RWPE1 (cell line): Measurements from ENCODE around the gene C1orf21.
A peak's percentile ranks its signal among the peaks of the same experiment; 100 is the strongest.

Experiments
- CTCF ChIA-PET: fragments of 350-600 bp; sonication (Branson Sonifier 250); formaldehyde crosslinking; extraction: SDS; loops from one replicate; lab custom pipeline; 2021; lab: Yijun Ruan, JAX
- POLR2A ChIA-PET: fragments of 400-600 bp; formaldehyde crosslinking; extraction: SDS; loops from one replicate; lab custom pipeline; 2020; ENCODE audit warnings: antibody characterized with exemption; ENCODE audit not compliant: low non-redundant PET; lab: Yijun Ruan, JAX
- DNase-seq: peaks from one replicate; pipeline ENCODE4 v3.0.0; 2012; ENCODE audit warnings: low spot score
- H3K27ac ChIP-seq: fragments of 450-650 bp; 2 replicates; pipeline ENCODE4 v1.5.1; 2017
- CTCF ChIP-seq: fragments of 450-650 bp; conservative IDR thresholded peaks from 2 replicates; pipeline ENCODE4 v1.5.1; 2017; ENCODE audit warnings: low read depth, mild to moderate bottlenecking

C1orf21 gene

DNA sequence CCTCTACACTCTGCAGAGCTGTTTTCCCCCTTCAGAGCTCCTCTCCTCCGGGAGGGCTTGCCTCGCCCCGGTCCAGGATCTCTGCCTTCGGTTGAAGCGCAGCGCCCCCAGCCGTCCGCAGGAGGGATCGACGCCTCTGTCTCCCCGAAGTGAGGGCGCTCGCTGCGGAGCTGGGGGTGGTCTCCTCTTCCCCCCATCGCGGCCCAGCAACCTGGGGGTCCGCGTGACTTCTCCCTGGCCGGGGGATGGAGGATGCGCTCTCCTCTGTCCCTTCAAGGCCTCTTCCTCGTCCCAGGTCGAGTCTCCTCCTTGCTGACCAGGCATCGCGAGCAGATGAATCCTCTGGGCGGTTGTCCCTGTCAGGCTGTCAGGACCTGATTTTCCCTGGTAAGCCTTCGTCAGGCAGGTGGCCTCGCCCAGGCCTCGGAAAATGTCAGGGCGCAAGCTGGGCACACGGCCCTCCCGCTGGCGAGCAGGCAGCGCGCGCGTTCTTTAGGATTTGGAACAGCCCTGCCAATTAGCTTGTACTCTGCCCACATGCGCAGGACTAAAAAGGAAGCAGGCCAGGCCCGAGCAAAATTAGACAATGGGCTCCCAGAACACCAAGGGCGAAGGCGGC, 277.3 kb downstream of the C1orf21 start:
- peak; percentile 52 for DNase-seq
- TF ChIP-seq CTCF: peak; percentile 85
- CTCF ChIA-PET: interaction anchor here (0.6 to 1.7 kb wide), 22 partner anchors 10 to 1869 kb away, joined by 3 to 8 read pairs (median 4); no protein-coding TSS in a partner anchor
- POLR2A ChIA-PET: no interaction called here
- no peak overlapping the region for H3K27ac ChIP-seq

- ChIA-PET CTCF (interaction anchor here (0.7 to 1.7 kb wide), 15 partner anchors 12 to 1869 kb away, joined by 3 to 8 read pairs (median 4); no protein-coding TSS in a partner anchor), POLR2A (no interaction called here)
- no peak overlapping the region for H3K27ac ChIP-seq
- no peak for TF ChIP-seq CTCF
- DNase-seq: no peak
Measured at GRCh38 chr1:184664661-184665060, 277.8 kb downstream of the C1orf21 start.

- POLR2A ChIA-PET: no interaction called here
- CTCF ChIA-PET: interaction anchor here (0.6 to 0.7 kb wide), 2 partner anchors 55 to 607 kb away, joined by 3 read pairs; no protein-coding TSS in a partner anchor
- H3K27ac ChIP-seq: no peak overlapping the region
- no peak for DNase-seq
- no peak for TF ChIP-seq CTCF
Measured at GRCh38 chr1:184665360-184665759, 278.5 kb downstream of the C1orf21 start.

DNA sequence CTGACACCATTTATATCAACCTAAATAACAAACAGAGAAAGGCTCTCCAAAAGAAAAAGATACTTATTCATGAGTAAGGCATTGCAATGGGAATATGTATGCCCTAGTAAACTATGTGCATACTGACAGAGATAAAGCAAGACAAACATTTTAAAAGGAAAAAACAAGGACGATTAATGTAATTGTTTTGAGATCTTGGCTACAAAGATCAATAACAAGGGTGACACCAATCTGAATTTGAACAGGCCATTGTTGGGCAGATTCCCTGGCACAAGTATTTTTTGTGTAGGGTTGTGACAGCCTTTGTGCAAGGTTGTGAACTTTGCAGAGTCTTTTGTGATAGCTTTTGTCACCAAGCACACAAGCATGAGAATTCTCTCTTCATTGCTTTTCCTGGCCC, 282.6 kb downstream of the C1orf21 start:
- no peak for TF ChIP-seq CTCF
- DNase-seq: no peak
- H3K27ac ChIP-seq: no peak overlapping the region
- POLR2A ChIA-PET: interaction anchor here (0.5 kb wide), 1 partner anchor 425 kb away, joined by 3 read pairs; no protein-coding TSS in a partner anchor
- CTCF ChIA-PET: no interaction called here

DNA sequence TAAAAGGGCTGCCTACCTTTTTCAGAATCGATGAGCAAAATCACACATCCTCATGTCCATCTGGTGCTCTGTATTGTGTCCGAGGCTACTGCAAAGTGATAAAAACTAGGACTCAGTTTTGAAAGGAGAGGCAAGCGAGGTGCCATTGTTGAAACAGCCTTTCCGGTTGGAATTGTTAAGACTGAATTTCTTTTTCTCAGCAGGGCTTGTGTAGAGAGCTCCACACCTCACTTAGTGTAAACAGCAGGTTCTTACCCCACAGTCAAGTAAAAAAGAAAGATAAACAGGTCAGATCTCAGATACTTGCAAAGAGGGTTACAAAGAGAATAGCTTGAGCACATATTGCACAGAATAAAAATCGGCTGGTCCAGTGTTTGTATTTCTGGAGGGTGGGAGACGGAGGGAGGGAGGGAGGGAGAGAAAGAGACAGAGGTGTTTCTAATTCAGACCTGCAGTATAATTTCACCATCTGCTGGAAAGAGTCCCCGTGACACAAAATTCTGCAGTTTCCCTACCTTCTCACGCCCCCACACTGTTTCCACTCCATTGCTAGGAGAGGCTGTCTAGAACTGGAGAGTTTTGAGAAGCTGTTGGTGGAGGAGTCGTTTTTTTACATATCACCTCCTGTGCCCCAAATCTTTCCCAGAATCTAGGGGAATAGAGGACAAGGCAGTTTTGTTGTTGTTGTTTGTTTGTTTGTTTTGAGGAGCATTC, 285.3 kb downstream of the C1orf21 start:
- DNase-seq: no peak
- H3K27ac ChIP-seq: no peak overlapping the region
- TF ChIP-seq CTCF: no peak
- POLR2A ChIA-PET: no interaction called here
- CTCF ChIA-PET: interaction anchor here (0.6 to 1.0 kb wide), 3 partner anchors 10 to 395 kb away, joined by 3 to 5 read pairs (median 3); no protein-coding TSS in a partner anchor

DNA sequence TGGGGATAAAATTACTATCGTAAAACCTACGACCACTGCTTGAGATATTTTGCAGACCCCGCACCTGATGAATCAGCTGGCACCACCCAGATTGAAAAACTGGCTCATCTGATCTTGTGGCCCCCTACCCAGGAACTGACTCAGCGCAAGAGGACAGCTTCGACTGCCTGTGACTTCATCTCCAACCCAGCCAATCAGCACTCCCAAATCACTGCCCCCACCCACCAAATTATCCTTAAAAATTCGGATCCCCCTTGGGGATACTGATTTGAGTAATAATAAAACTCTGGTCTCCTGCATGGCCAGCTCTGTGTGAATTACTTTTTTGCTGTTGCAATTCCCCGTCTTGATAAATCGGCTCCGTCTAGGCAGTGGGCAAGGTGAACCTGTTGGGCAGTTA, 286.5 kb downstream of the C1orf21 start:
- ChIA-PET CTCF (interaction anchor here (0.8 kb wide), 1 partner anchor 10 kb away, joined by 4 read pairs; no protein-coding TSS in a partner anchor), POLR2A (no interaction called here)
- no peak for DNase-seq
- no peak for TF ChIP-seq CTCF
- no peak overlapping the region for H3K27ac ChIP-seq
